Osteoblast (primary cell): ENCODE measurements around the gene FCN3. TPM values are rescaled to one million over a fixed set of nuclear protein-coding genes. Genes with fewer than 3 reads are reported as not detected.
"Not testable (repeated sequence)": the region's sequence is repeated elsewhere in the genome, so short reads cannot be mapped to it uniquely, and the experiment has no call there.

Source experiments
- DNase-seq: peaks from one replicate; pipeline ENCODE4 v3.0.0; 2011; ENCODE audit warnings: low spot score, mixed read lengths; ENCODE audit not compliant: insufficient read length; ENCODE audit errors: missing footprints
- H2AFZ ChIP-seq: 2 replicates; pipeline ENCODE4 v1.6.0; 2011; ENCODE audit warnings: mild to moderate bottlenecking, low read length
- H3K27ac ChIP-seq: 2 replicates; pipeline ENCODE4 v1.5.1; 2011; ENCODE audit warnings: mild to moderate bottlenecking, low read depth, low read length, moderate library complexity
- H3K27me3 ChIP-seq: 2 replicates; pipeline ENCODE4 v1.6.0; 2012; ENCODE audit warnings: mild to moderate bottlenecking, control low read depth, inconsistent platforms, low read length, moderate library complexity; ENCODE audit not compliant: insufficient read depth
- H3K36me3 ChIP-seq: 2 replicates; pipeline ENCODE4 v1.5.1; 2011; ENCODE audit warnings: mild to moderate bottlenecking, low read length, control low read depth, moderate library complexity; ENCODE audit not compliant: insufficient read depth
- H3K4me1 ChIP-seq: 2 replicates; pipeline ENCODE4 v1.5.1; 2011; ENCODE audit warnings: mild to moderate bottlenecking, low read length, control low read depth, moderate library complexity; ENCODE audit not compliant: insufficient read depth
- H3K4me2 ChIP-seq: 2 replicates; pipeline ENCODE4 v1.6.0; 2011; ENCODE audit warnings: mild to moderate bottlenecking, low read length; ENCODE audit not compliant: insufficient read depth
- H3K4me3 ChIP-seq: fragments of 200-600 bp; sonication (generic); 3 replicates; pipeline ENCODE4 v1.5.1; 2012; ENCODE audit warnings: mild to moderate bottlenecking, low read length, inconsistent platforms; ENCODE audit not compliant: insufficient read depth
- H3K79me2 ChIP-seq: 2 replicates; pipeline ENCODE4 v1.6.0; 2012; ENCODE audit warnings: mild to moderate bottlenecking, low read length, control low read depth, inconsistent platforms; ENCODE audit not compliant: insufficient read depth
- H3K9me3 ChIP-seq: 2 replicates; pipeline ENCODE4 v1.5.1; 2011; ENCODE audit warnings: low read depth, low read length, control low read depth
- H4K20me1 ChIP-seq: 2 replicates; pipeline ENCODE4 v1.6.0; 2012; ENCODE audit warnings: mild to moderate bottlenecking, low read length, control low read depth; ENCODE audit not compliant: insufficient read depth
- total RNA-seq: library from RNA; depleted of rRNA; stranded (reverse); fragments of >200 nt; gene quantifications from 2 replicates; pipeline ENCODE4 v1.2.3, GENCODE V29; 2012
- TF ChIP-seq, protein P1 (sequence below): IDR thresholded peaks from 2 replicates; pipeline ENCODE4 v1.5.1; 2011; ENCODE audit warnings: mild to moderate bottlenecking, low read depth, low read length, moderate library complexity; ENCODE audit errors: extremely low read depth

Gene FCN3
- total RNA-seq, 1 donor, result not detected

- DNase-seq, result peak; percentile 89
- Histone ChIP-seq H3K9me3 (no peaks in the 10 kb centered on the region), H3K27me3 (peaks cover 3% of the 10 kb centered on the region), H3K36me3 (no peaks in the 10 kb centered on the region), H3K27ac (no peak overlapping the region), H3K4me3 (no peak overlapping the region), H3K79me2 (peaks cover 10% of the 10 kb centered on the region), H2AFZ (no peak overlapping the region), H3K4me1 (peaks cover 17% of the 10 kb centered on the region), H3K4me2 (no peak overlapping the region), H4K20me1 (no peaks in the 10 kb centered on the region)
- TF ChIP-seq, protein P1, sequence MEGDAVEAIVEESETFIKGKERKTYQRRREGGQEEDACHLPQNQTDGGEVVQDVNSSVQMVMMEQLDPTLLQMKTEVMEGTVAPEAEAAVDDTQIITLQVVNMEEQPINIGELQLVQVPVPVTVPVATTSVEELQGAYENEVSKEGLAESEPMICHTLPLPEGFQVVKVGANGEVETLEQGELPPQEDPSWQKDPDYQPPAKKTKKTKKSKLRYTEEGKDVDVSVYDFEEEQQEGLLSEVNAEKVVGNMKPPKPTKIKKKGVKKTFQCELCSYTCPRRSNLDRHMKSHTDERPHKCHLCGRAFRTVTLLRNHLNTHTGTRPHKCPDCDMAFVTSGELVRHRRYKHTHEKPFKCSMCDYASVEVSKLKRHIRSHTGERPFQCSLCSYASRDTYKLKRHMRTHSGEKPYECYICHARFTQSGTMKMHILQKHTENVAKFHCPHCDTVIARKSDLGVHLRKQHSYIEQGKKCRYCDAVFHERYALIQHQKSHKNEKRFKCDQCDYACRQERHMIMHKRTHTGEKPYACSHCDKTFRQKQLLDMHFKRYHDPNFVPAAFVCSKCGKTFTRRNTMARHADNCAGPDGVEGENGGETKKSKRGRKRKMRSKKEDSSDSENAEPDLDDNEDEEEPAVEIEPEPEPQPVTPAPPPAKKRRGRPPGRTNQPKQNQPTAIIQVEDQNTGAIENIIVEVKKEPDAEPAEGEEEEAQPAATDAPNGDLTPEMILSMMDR, result peak; percentile 79
Measured at GRCh38 chr1:27388337-27389005, 13.8 kb upstream of the FCN3 start.

- not testable (repeated sequence) for DNase-seq, H3K4me3 ChIP-seq, H3K9me3 ChIP-seq, H3K4me2 ChIP-seq, H3K79me2 ChIP-seq, H3K27ac ChIP-seq, H4K20me1 ChIP-seq, H3K27me3 ChIP-seq, H3K36me3 ChIP-seq, H2AFZ ChIP-seq, H3K4me1 ChIP-seq
Measured at GRCh38 chr1:27384797-27385196, 10.2 kb upstream of the FCN3 start.

DNA sequence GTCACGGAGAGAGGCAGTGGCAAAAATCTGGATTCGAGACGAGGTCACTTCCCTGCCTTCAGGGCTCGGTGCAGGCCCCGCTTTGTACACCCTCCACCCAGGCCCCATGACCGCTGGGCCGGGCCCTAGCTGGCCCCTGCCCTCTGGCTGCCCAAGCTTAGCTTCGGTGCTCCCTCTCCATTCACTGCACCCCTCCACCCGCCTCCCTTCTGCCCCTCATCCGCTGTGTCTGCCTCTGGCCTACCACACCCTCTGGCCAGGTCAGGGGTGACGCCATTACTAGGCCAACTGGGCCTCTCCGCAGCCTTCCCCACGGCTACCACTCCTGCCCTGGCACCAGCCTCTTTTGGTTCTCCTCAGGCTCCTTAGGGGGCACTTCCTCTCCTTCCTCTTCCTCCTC is 9.0 kb upstream of the FCN3 start:
- no peak for DNase-seq
- TF ChIP-seq, protein P1, result no peak
- no peak overlapping the region for H3K27ac ChIP-seq

GRCh38 chr1:27383039-27383605 is 8.5 kb upstream of the FCN3 start, which contains the start of gene CD164L2:
Gene CD164L2 (minus strand): TSS chr1:27383333. CDS start chr1:27383239, 94 bp downstream.
- TF ChIP-seq, protein P1, result no peak
- H3K79me2 ChIP-seq, result no peaks in the 10 kb centered on the region
- no peaks in the 10 kb centered on the region for H3K36me3 ChIP-seq
- no peak within 1 kb of the TSS for H3K4me3 ChIP-seq
- no peak within 1 kb of the TSS for H3K4me2 ChIP-seq
- H3K9me3 ChIP-seq, result no peaks in the 10 kb centered on the region
- no peaks in the 10 kb centered on the region for H3K27me3 ChIP-seq
- no peaks in the 10 kb centered on the region for H4K20me1 ChIP-seq
- no peak within 1 kb of the TSS for H3K27ac ChIP-seq
- peak; percentile 57 for DNase-seq
- no peaks in the 10 kb centered on the region for H3K4me1 ChIP-seq
- H2AFZ ChIP-seq, result no peak within 1 kb of the TSS

More for the DNA sequence above, 9.0 kb upstream of the FCN3 start:
- no peaks in the 10 kb centered on the region for H3K9me3 ChIP-seq
- no peaks in the 10 kb centered on the region for H3K4me1 ChIP-seq
- no peak overlapping the region for H3K4me2 ChIP-seq
- no peaks in the 10 kb centered on the region for H3K36me3 ChIP-seq
- no peaks in the 10 kb centered on the region for H3K27me3 ChIP-seq
- no peak overlapping the region for H3K4me3 ChIP-seq
- H2AFZ ChIP-seq, result no peak overlapping the region
- no peaks in the 10 kb centered on the region for H3K79me2 ChIP-seq
- H4K20me1 ChIP-seq, result no peaks in the 10 kb centered on the region
